HG03457 (cell line): ENCODE measurements around the gene TMPRSS12.
"Not testable (repeated sequence)": the region's sequence is repeated elsewhere in the genome, so short reads cannot be mapped to it uniquely, and the experiment has no call there.

Experiments used
- ATAC-seq: cut with Tn5 transposase; IDR thresholded peaks from one replicate; pipeline ENCODE4 v1.9.1; 2021; ENCODE audit warnings: moderate number of reproducible peaks; ENCODE audit not compliant: unreplicated experiment

TMPRSS12 gene

GRCh38 chr12:50925920-50926319, 83.2 kb downstream of the TMPRSS12 start:
- ATAC-seq, result no peak

GRCh38 chr12:50926415-50926814, 83.7 kb downstream of the TMPRSS12 start:
- no peak for ATAC-seq

GRCh38 chr12:50926932-50927331, 84.2 kb downstream of the TMPRSS12 start:
- ATAC-seq, result not testable (repeated sequence)

- no peak for ATAC-seq
These were observed 84.6 kb downstream of the TMPRSS12 start for GRCh38 chr12:50927356-50927755.

- no peak for ATAC-seq
These were observed 85.1 kb downstream of the TMPRSS12 start for GRCh38 chr12:50927766-50928224.

- no peak for ATAC-seq
These were observed 85.7 kb downstream of the TMPRSS12 start for GRCh38 chr12:50928392-50928791.

- ATAC-seq, result no peak
These were observed 87.1 kb downstream of the TMPRSS12 start for GRCh38 chr12:50929831-50930230.

- ATAC-seq, result not testable (repeated sequence)
These were observed 87.8 kb downstream of the TMPRSS12 start for GRCh38 chr12:50930477-50930876.

GRCh38 chr12:50932787-50933280, 90.1 kb downstream of the TMPRSS12 start:
- no peak for ATAC-seq

GRCh38 chr12:50933459-50934124, 90.9 kb downstream of the TMPRSS12 start:
- no peak for ATAC-seq

GRCh38 chr12:50934371-50934851, 91.7 kb downstream of the TMPRSS12 start:
- no peak for ATAC-seq

GRCh38 chr12:50934981-50935807, 92.5 kb downstream of the TMPRSS12 start:
- no peak for ATAC-seq

- ATAC-seq, result no peak
These were observed 94.2 kb downstream of the TMPRSS12 start for GRCh38 chr12:50936821-50937530.
